ES-I3 (cell line): Measurements from ENCODE around the gene L1TD1.
"Not testable (repeated sequence)": the region's sequence is repeated elsewhere in the genome, so short reads cannot be mapped to it uniquely, and the experiment has no call there.

Source experiments
- H3K36me3 ChIP-seq: 2 replicates; pipeline ENCODE4 v1.6.1; 2013; ENCODE audit warnings: mild to moderate bottlenecking, low read length, control low read depth, moderate library complexity; ENCODE audit not compliant: insufficient read depth
- H3K4me1 ChIP-seq: 2 replicates; pipeline ENCODE4 v1.6.1; 2013; ENCODE audit warnings: mild to moderate bottlenecking, control low read depth, low read length; ENCODE audit not compliant: insufficient read depth
- H3K9ac ChIP-seq: 2 replicates; pipeline ENCODE4 v1.6.1; 2013; ENCODE audit warnings: low read depth, mild to moderate bottlenecking, low read length, moderate library complexity
- H3K9me3 ChIP-seq: 2 replicates; pipeline ENCODE4 v1.6.1; 2013; ENCODE audit warnings: mild to moderate bottlenecking, low read length, moderate library complexity; ENCODE audit not compliant: control insufficient read depth, insufficient read depth

The L1TD1 gene

DNA sequence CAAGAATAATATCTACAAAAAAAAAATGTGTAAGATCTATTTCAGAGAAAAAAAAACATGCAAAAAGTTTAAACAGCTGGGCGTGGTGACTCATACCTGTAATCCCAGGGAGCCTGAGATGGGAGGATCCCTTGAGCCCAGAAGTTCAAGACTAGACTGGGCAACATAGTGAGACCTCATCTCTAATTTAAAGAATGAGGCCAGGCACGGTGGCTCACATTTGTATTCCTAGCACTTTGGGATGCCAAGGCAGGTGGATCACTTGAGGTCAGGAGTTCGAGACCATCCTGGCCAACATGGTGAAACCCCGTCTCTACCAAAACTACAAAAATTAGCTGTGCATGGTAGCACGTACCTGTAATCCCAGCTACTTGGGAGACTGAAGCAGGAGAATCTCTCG, 9.4 kb upstream of the L1TD1 start:
- not testable (repeated sequence) for H3K9me3 ChIP-seq, H3K36me3 ChIP-seq, H3K9ac ChIP-seq
- H3K4me1 ChIP-seq = peaks cover 35% of the 10 kb centered on the region

DNA sequence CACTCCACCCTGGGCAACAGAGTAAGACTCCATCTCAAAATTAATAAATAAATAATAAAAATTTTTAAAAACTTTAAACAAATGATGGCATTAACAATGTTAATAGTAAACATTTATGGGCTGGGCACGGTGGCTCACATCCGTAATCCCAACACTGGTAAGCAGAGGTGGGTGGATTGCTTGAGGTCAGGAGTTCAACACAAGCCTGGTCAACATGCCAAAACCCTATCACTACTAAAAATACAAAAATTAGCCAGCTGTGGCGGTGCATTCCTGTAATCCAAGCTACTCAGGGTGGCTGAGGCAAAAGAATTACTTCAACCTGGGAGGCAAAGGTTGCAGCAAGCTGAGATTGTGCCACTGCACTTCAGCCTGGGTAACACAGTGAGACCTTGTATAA, 9.0 kb upstream of the L1TD1 start:
- Histone ChIP-seq H3K4me1 (peaks cover 31% of the 10 kb centered on the region), H3K36me3 (no peaks in the 10 kb centered on the region), H3K9ac (no peak overlapping the region), H3K9me3 (no peaks in the 10 kb centered on the region)

GRCh38 chr1:62187548-62187947, 7.1 kb upstream of the L1TD1 start:
- H3K9me3 ChIP-seq = no peaks in the 10 kb centered on the region
- H3K4me1 ChIP-seq = peaks cover 17% of the 10 kb centered on the region
- H3K36me3 ChIP-seq = no peaks in the 10 kb centered on the region
- no peak overlapping the region for H3K9ac ChIP-seq

- H3K4me1 ChIP-seq = peaks cover 12% of the 10 kb centered on the region
- H3K9ac ChIP-seq = no peak overlapping the region
- H3K36me3 ChIP-seq = no peaks in the 10 kb centered on the region
- no peaks in the 10 kb centered on the region for H3K9me3 ChIP-seq
These were observed 6.5 kb upstream of the L1TD1 start for GRCh38 chr1:62188111-62188510.

DNA sequence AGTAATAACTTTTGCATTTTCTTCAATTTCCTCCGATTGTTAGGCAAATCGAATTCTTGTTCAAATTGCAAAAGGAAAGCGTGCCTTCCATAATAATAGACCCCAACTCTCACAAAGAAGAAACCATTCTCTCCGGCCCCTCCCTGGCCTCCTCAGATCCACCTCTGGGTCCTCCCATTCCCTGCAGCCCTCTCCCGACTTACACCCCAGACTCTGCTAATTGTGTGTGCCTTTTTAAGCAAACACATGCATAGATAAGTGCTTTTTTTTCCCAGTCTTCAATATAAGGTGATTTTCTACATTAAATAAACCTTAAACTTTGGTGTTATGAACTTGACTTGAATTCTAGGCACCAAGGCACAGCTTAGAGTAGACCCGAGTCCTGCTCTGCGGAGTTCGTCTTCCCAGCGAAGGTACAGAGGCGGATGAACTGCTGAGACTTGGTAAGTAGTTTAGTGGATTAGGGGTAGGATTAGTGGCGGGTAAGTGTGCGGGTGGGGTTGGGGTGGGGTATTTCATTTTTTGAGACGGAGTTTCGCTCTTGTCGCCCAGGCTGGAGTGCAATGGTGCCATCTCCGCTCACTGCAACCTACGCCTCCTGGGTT, 1.5 kb downstream of the L1TD1 start:
- Histone ChIP-seq H3K9me3 (no peaks in the 10 kb centered on the region), H3K36me3 (peaks cover 31% of the 10 kb centered on the region), H3K9ac (peak overlapping the region; percentile 97), H3K4me1 (peaks cover 13% of the 10 kb centered on the region)

- H3K4me1 ChIP-seq = peaks cover 9% of the 10 kb centered on the region; the same call in 1 of the 2 replicates
- H3K36me3 ChIP-seq = peaks cover 38% of the 10 kb centered on the region
- no peaks in the 10 kb centered on the region; the same call in 1 of the 2 replicates for H3K9me3 ChIP-seq
- peak overlapping the region; percentile 53 for H3K9ac ChIP-seq
These were observed 3.6 kb downstream of the L1TD1 start for GRCh38 chr1:62198069-62198780.

DNA sequence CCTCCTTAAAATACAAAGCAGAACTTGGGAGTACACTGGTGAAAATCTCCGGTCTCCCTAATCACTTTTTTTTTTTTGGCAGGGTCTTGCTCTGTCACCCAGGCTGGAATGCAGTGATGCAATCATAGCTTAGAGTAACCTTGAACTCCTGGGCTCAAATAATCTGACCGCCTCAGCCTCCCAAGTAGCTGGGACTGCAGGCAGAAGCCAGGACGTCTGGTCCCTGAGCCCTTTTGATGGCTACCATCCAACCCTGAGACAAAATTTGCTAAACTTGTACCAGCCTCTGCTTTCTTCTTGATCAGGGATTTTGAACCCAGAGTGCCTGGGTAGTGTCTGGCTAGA, 4.1 kb downstream of the L1TD1 start:
- Histone ChIP-seq H3K36me3 (peaks cover 43% of the 10 kb centered on the region), H3K9me3 (no peaks in the 10 kb centered on the region; the same call in 1 of the 2 replicates), H3K4me1 (peaks cover 9% of the 10 kb centered on the region; the same call in 1 of the 2 replicates), H3K9ac (peak overlapping the region; percentile 53)

- Histone ChIP-seq H3K4me1 (no peaks in the 10 kb centered on the region), H3K36me3 (peaks cover 63% of the 10 kb centered on the region), H3K9me3 (no peaks in the 10 kb centered on the region; the same call in 1 of the 2 replicates), H3K9ac (no peak overlapping the region)
These were observed 12.5 kb downstream of the L1TD1 start for GRCh38 chr1:62207187-62207586.

DNA sequence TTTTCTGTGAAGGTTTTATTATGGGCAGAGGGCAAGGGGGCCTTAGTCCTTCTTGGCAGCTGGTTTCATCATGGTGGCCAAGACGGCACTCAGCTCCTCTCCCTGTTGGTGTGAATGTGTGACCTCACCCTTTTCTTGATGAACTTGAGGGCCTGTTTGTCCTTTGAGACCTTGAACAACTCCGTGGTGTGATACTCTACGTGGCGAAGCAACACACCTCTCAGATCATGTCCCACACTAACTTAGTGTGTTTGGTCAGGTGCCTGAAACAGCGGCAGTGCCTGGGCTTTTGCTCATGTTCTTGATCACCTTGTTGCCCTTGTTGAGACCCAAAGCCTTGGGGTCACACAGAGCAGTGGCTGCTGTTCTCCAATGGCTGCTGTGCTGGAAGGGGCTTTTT, 13.4 kb downstream of the L1TD1 start:
- Histone ChIP-seq H3K9me3 (no peaks in the 10 kb centered on the region), H3K36me3 (peaks cover 61% of the 10 kb centered on the region), H3K9ac (no peak overlapping the region), H3K4me1 (no peaks in the 10 kb centered on the region)

- peaks cover 52% of the 10 kb centered on the region for H3K36me3 ChIP-seq
- H3K4me1 ChIP-seq = no peaks in the 10 kb centered on the region
- H3K9ac ChIP-seq = no peak overlapping the region
- H3K9me3 ChIP-seq = no peaks in the 10 kb centered on the region
These were observed 14.3 kb downstream of the L1TD1 start for GRCh38 chr1:62208970-62209369.

DNA sequence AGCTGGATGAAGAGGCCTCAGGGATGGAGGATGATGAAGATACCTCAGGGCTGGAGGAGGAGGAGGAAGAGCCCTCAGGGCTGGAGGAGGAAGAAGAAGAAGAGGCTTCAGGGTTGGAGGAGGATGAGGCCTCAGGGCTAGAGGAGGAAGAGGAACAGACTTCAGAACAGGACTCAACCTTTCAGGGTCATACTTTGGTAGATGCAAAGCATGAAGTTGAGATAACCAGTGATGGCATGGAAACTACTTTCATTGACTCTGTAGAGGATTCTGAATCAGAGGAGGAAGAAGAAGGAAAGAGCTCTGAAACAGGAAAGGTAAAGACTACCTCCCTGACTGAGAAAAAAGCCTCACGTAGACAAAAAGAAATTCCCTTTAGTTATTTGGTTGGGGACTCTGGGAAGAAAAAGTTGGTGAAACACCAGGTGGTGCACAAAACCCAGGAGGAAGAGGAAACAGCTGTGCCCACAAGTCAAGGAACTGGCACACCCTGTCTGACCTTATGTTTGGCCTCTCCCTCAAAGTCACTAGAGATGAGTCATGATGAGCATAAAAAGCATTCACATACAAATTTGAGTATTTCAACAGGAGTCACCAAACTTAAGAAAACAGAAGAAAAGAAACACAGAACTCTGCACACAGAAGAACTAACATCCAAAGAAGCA, 15.4 kb downstream of the L1TD1 start:
- H3K36me3 ChIP-seq = peaks cover 45% of the 10 kb centered on the region
- no peaks in the 10 kb centered on the region for H3K4me1 ChIP-seq
- no peak overlapping the region for H3K9ac ChIP-seq
- H3K9me3 ChIP-seq = no peaks in the 10 kb centered on the region

GRCh38 chr1:62210960-62211359, 16.3 kb downstream of the L1TD1 start:
- Histone ChIP-seq H3K9ac (no peak overlapping the region), H3K36me3 (peaks cover 40% of the 10 kb centered on the region), H3K4me1 (no peaks in the 10 kb centered on the region), H3K9me3 (no peaks in the 10 kb centered on the region)

DNA sequence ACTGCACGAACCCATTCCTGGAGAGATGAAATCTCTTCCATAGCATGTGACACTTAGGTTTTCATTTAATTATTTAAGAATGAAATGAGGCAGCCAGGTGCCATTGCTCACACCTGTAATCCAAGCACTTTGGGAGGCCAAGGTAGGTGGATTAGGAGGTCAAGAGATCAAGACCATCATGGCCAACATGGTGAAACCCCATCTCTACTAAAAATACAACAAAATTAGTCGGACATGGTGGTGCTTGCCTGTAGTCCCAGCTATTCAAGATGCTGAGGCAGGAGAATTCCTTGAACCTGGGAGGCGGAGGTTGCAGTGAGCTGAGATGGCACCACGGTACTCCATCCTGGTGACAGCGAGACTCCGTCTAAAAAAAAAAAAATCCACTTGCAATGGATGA, 17.8 kb downstream of the L1TD1 start:
- peaks cover 40% of the 10 kb centered on the region for H3K36me3 ChIP-seq
- no peaks in the 10 kb centered on the region for H3K4me1 ChIP-seq
- no peaks in the 10 kb centered on the region for H3K9me3 ChIP-seq
- H3K9ac ChIP-seq = no peak overlapping the region

GRCh38 chr1:62213075-62213914, 18.6 kb downstream of the L1TD1 start:
- Histone ChIP-seq H3K9me3 (no peaks in the 10 kb centered on the region), H3K36me3 (peaks cover 37% of the 10 kb centered on the region), H3K9ac (no peak overlapping the region), H3K4me1 (no peaks in the 10 kb centered on the region)
